Aorta (tissue), 5 donors: Measurements from ENCODE around the gene KREMEN1. TPM values are rescaled to one million over a fixed set of nuclear protein-coding genes. Genes with fewer than 3 reads are reported as not detected.
A peak's percentile ranks its signal among the peaks of the same experiment; 100 is the strongest.

Source experiments
- ATAC-seq: fragments of 200-7000 bp; cut with Tn5 transposase; one replicate; pipeline ENCODE4 v1.9.1; 2022; ENCODE audit warnings: moderate library complexity; ENCODE audit not compliant: low FRiP score
- DNase-seq, 2 donors: peaks; one replicate each; pipeline ENCODE4 v3.0.0-alpha.2; 2020
- H3K27ac ChIP-seq, 2 donors: one replicate each; pipeline ENCODE4 v1.5.1; 2013; ENCODE audit warnings: low read length in 2 of 2, mild to moderate bottlenecking in 2 of 2, moderate library complexity in 2 of 2, control low read depth in 1 of 2, inconsistent platforms in 1 of 2, low read depth in 1 of 2
- H3K27me3 ChIP-seq, 2 donors: one replicate each; pipeline ENCODE4 v1.6.1; 2013; ENCODE audit warnings: control low read depth in 1 of 2, low read length in 1 of 2, mild to moderate bottlenecking in 1 of 2, moderate library complexity in 1 of 2; ENCODE audit not compliant: insufficient read depth in 2 of 2, control insufficient read depth in 1 of 2
- H3K36me3 ChIP-seq, 2 donors: one replicate each; pipeline ENCODE4 v1.6.1; 2013; ENCODE audit warnings: control low read depth in 1 of 2, low read length in 1 of 2, mild to moderate bottlenecking in 1 of 2; ENCODE audit not compliant: insufficient read depth in 2 of 2, control insufficient read depth in 1 of 2
- H3K4me1 ChIP-seq, 2 donors: one replicate each; pipeline ENCODE4 v1.6.1; 2013; ENCODE audit warnings: low read length in 2 of 2, control low read depth in 1 of 2, mild to moderate bottlenecking in 1 of 2, moderate library complexity in 1 of 2; ENCODE audit not compliant: insufficient read depth in 2 of 2, control insufficient read depth in 1 of 2
- H3K4me3 ChIP-seq, 2 donors: one replicate each; pipeline ENCODE4 v1.5.1; 2013; ENCODE audit warnings: low read length in 2 of 2, control low read depth in 1 of 2, mild to moderate bottlenecking in 1 of 2
- H3K9me3 ChIP-seq: one replicate; pipeline ENCODE4 v1.6.1; 2013; ENCODE audit warnings: mild to moderate bottlenecking, low read length; ENCODE audit not compliant: control insufficient read depth
- WGBS, 2 donors: extraction: QIAGEN DNeasy Blood & Tissue Kit; methylation state at CpG; one replicate each; pipeline ENCODE4 v1.1.7; 2013; 5-methylcytosine and 5-hydroxymethylcytosine counted together
- intact Hi-C, 2 donors: fragments of 100-400 bp; cut with DNase I; formaldehyde crosslinking; loops; one replicate each; pipeline versions ENCODE4 v1.14.2 to v1.15.0; 2022
- polyA plus RNA-seq, 2 donors: library from polyadenylated mRNA; stranded (reverse); fragments of 200-250 nt; gene quantifications; one replicate each; pipeline ENCODE4 v1.2.3, GENCODE V29; 2013
- total RNA-seq, 2 donors: library from RNA; stranded (reverse); fragmentation: NEBNext Ultra II Directional; extraction: Animal tissue kit (Norgen Biotek cat#: 25700); gene quantifications; one replicate each; pipeline ENCODE4 v1.2.1, GENCODE V29; 2021
- donor health status: healthy with polysubstance abuse.
- donor health status: Bipolar disorder and iron deficiency.
- donor health status: DM: no; HTN: no; CAD: no.
- donor health status: DM: no; HTN: no; CAD: no.
- donor health status: DM: yes; HTN: yes; CAD: no.

Gene KREMEN1
- total and polyA plus RNA-seq, 4 donors = 1.9 to 19.1 (median 8.5) TPM

GRCh38 chr22:29195118-29195963 is 122.5 kb downstream of the KREMEN1 start:
- H3K27ac ChIP-seq = no peak overlapping the region
- no peak overlapping the region for H3K4me3 ChIP-seq
- peak in 1 of 2 donors; percentile 18 for DNase-seq
- ATAC-seq = peak; percentile 29
- H3K27me3 ChIP-seq = no peaks in the 10 kb centered on the region
- 83 to 87% methylated on average over 8 of the region's 8 CpGs for WGBS, 2 donors
- H3K36me3 ChIP-seq = no peaks in the 10 kb centered on the region
- no peaks in the 10 kb centered on the region for H3K9me3 ChIP-seq
- intact Hi-C loops = no loop called here
- H3K4me1 ChIP-seq = no peaks in the 10 kb centered on the region

GRCh38 chr22:29195964-29196666 is 123.3 kb downstream of the KREMEN1 start:
- WGBS, 2 donors = 79 to 82% methylated on average over 10 of the region's 10 CpGs
- intact Hi-C loops = no loop called here
- ATAC-seq = no peak

GRCh38 chr22:29197096-29197495 is 124.3 kb downstream of the KREMEN1 start:
- DNase-seq = no peak
- whole genome bisulfite sequencing, 2 donors = 95 to 98% methylated on average over 3 of the region's 3 CpGs
- Histone ChIP-seq H3K9me3 (no peaks in the 10 kb centered on the region), H3K36me3 (no peaks in the 10 kb centered on the region), H3K4me3 (no peak overlapping the region), H3K27me3 (no peaks in the 10 kb centered on the region), H3K27ac (no peak overlapping the region), H3K4me1 (no peaks in the 10 kb centered on the region)
- ATAC-seq = no peak
- intact Hi-C loops = no loop called here

More at GRCh38 chr22:29195964-29196666, 123.3 kb downstream of the KREMEN1 start:
- H3K9me3 ChIP-seq = no peaks in the 10 kb centered on the region
- H3K4me3 ChIP-seq = no peak overlapping the region
- no peak overlapping the region for H3K27ac ChIP-seq
- H3K4me1 ChIP-seq = no peaks in the 10 kb centered on the region
- H3K36me3 ChIP-seq = no peaks in the 10 kb centered on the region
- peak in 1 of 2 donors; percentile 23 for DNase-seq
- H3K27me3 ChIP-seq = no peaks in the 10 kb centered on the region

- no peaks in the 10 kb centered on the region for H3K9me3 ChIP-seq
- no peak overlapping the region for H3K4me3 ChIP-seq
- H3K36me3 ChIP-seq = no peaks in the 10 kb centered on the region
- ATAC-seq = no peak
- no peaks in the 10 kb centered on the region for H3K27me3 ChIP-seq
- WGBS, 2 donors = 96 to 97% methylated on average over 5 of the region's 5 CpGs
- no peaks in the 10 kb centered on the region for H3K4me1 ChIP-seq
- DNase-seq = no peak
- H3K27ac ChIP-seq = no peak overlapping the region
- intact Hi-C loops = no loop called here
These were observed 125.4 kb downstream of the KREMEN1 start for GRCh38 chr22:29198240-29198639.

GRCh38 chr22:29199702-29200400 is 127.0 kb downstream of the KREMEN1 start:
- H3K36me3 ChIP-seq = no peaks in the 10 kb centered on the region
- DNase-seq = no peak
- intact Hi-C loops = loop anchor here in 1 of 2 donors (5.0 kb wide), 1 partner anchor 42 kb away; no protein-coding TSS in a partner anchor
- ATAC-seq = no peak
- H3K27me3 ChIP-seq = no peaks in the 10 kb centered on the region
- 81 to 87% methylated on average over 8 of the region's 8 CpGs for WGBS, 2 donors
- no peak overlapping the region for H3K4me3 ChIP-seq
- no peaks in the 10 kb centered on the region for H3K4me1 ChIP-seq
- H3K9me3 ChIP-seq = no peaks in the 10 kb centered on the region
- no peak overlapping the region for H3K27ac ChIP-seq

GRCh38 chr22:29200901-29201300 is 128.1 kb downstream of the KREMEN1 start:
- Histone ChIP-seq H3K4me1 (no peaks in the 10 kb centered on the region), H3K27ac (no peak overlapping the region), H3K36me3 (no peaks in the 10 kb centered on the region), H3K27me3 (no peaks in the 10 kb centered on the region), H3K9me3 (no peaks in the 10 kb centered on the region), H3K4me3 (no peak overlapping the region)
- intact Hi-C loops = loop anchor here in 1 of 2 donors (5.0 kb wide), 1 partner anchor 41 kb away; no protein-coding TSS in a partner anchor
- WGBS, 2 donors = 93% methylated on average over 7 of the region's 7 CpGs
- peak in 1 of 2 donors; percentile 38 for DNase-seq
- no peak for ATAC-seq

- ATAC-seq = no peak
- DNase-seq = peak in 1 of 2 donors; percentile 44
- H3K27ac ChIP-seq = no peak overlapping the region
- H3K36me3 ChIP-seq = no peaks in the 10 kb centered on the region
- H3K27me3 ChIP-seq = no peaks in the 10 kb centered on the region
- H3K9me3 ChIP-seq = no peaks in the 10 kb centered on the region
- no peaks in the 10 kb centered on the region for H3K4me1 ChIP-seq
- no peak overlapping the region for H3K4me3 ChIP-seq
- intact Hi-C loops = loop anchor here in 1 of 2 donors (5.0 kb wide), 1 partner anchor 41 kb away; no protein-coding TSS in a partner anchor
- 74 to 80% methylated on average over 7 of the region's 7 CpGs for WGBS, 2 donors
These were observed 128.9 kb downstream of the KREMEN1 start for GRCh38 chr22:29201782-29202181.
